Transverse colon (tissue), 4 donors: ENCODE measurements around the gene GTF2I. TPM values are rescaled to one million over a fixed set of nuclear protein-coding genes. Genes with fewer than 3 reads are reported as not detected.
A peak's percentile ranks its signal among the peaks of the same experiment; 100 is the strongest.

ENCODE experiments used
- DNase-seq: peaks from one replicate; pipeline ENCODE4 v3.0.0-alpha.2; 2019
- H3K27ac ChIP-seq, 4 donors: fragments of 200-600 bp; sonication (generic); 2 replicates each; pipeline ENCODE4 v1.5.1; 2016 to 2018; ENCODE audit warnings: inconsistent platforms in 4 of 4
- H3K27me3 ChIP-seq: fragments of 200-600 bp; sonication (generic); 2 replicates; pipeline ENCODE4 v1.5.1; 2017; ENCODE audit warnings: inconsistent platforms
- H3K36me3 ChIP-seq, 4 donors: fragments of 200-600 bp; sonication (generic); 2 replicates each; pipeline ENCODE4 v1.5.1; 2017 to 2019; ENCODE audit warnings: inconsistent platforms in 4 of 4
- H3K4me1 ChIP-seq, 4 donors: fragments of 200-600 bp; sonication (generic); 2 replicates each; pipeline ENCODE4 v1.5.1; 2017 to 2020; ENCODE audit warnings: inconsistent platforms in 4 of 4
- H3K4me3 ChIP-seq, 4 donors: fragments of 200-600 bp; sonication (generic); 1 replicate in 1 of 4; 2 replicates in 3 of 4; pipeline versions ENCODE4 v1.5.1 to v1.6.1; 2017 to 2019; ENCODE audit warnings: inconsistent platforms in 4 of 4
- H3K9me3 ChIP-seq, 2 donors: fragments of 200-600 bp; sonication (generic); 2 replicates each; pipeline ENCODE4 v1.5.1; 2017 to 2019; ENCODE audit warnings: inconsistent platforms in 2 of 2
- CTCF ChIP-seq, 5 experiments: fragments of 200-600 bp in 3 of 5; fragments of 450-650 bp in 2 of 5; sonication (generic) in 3 of 5; IDR thresholded peaks; 1 replicate in 2 of 5; 2 replicates in 3 of 5; pipeline ENCODE4 v1.5.1; 2016 to 2017; ENCODE audit warnings: antibody characterized with exemption in 5 of 5, inconsistent platforms in 3 of 5, mild to moderate bottlenecking in 2 of 5, moderate library complexity in 1 of 5
- EP300 ChIP-seq: sonication (generic); formaldehyde crosslinking; IDR thresholded peaks from one replicate; pipeline ENCODE4 v1.6.1; 2017; ENCODE audit warnings: antibody characterized with exemption, low read depth
- POLR2A ChIP-seq: fragments of 450-650 bp; IDR thresholded peaks from one replicate; pipeline ENCODE4 v1.6.1; 2016; ENCODE audit warnings: antibody characterized with exemption, mild to moderate bottlenecking, moderate library complexity
- POLR2AphosphoS5 ChIP-seq, 3 donors: sonication (generic); formaldehyde crosslinking; IDR thresholded peaks; one replicate each; pipeline ENCODE4 v1.6.1; 2016; ENCODE audit warnings: antibody characterized with exemption in 3 of 3
- WGBS, 2 donors: methylation state at CpG; one replicate each; pipeline ENCODE4 v1.1.5; 2018; ENCODE audit warnings: low coverage in 1 of 2; 5-methylcytosine and 5-hydroxymethylcytosine counted together
- in situ Hi-C, 4 donors: fragments of 200-750 bp; cut with MboI; loops; one replicate each; pipeline versions ENCODE4 v1.15.0 to v1.15.1; 2017; ENCODE audit warnings: low sequenced_read_pairs in 3 of 4, low pct_ligation_motif_present in 1 of 4, low pct_unique_long_range_greater_than_20kb in 1 of 4
- intact Hi-C: fragments of 100-400 bp; cut with DNase I; formaldehyde crosslinking; loops from one replicate; pipeline ENCODE4 v1.15.1; 2023; ENCODE audit warnings: low total_unique reads
- total RNA-seq, 4 donors: library from RNA; depleted of rRNA; stranded (reverse); fragments of >200 nt; gene quantifications; one replicate each; pipeline ENCODE4 v1.1.0, GENCODE V29; 2016

The GTF2I gene
- total RNA-seq, 4 donors from 2014 or later, result 90.5 to 216 (median 139) TPM

DNA sequence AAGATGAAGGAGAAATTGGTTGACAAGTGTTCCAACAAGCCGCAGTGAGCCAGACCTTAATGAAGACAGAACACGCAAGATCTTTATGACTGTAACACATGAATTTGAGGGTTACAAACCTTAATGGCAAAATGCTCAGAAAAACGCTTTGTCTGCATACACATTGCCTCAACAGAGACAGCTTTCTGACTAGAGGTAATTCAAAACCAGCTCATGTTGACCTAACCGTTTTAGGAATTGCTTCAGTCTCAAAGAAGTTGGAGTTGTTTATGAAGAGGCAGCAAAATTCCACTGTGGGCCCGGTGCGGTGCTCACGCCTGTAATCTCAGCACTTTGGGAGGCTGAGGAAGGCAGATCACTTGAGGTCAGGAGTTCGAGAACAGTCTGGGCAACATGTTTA lies 2.2 kb upstream of the GTF2I start:
- Histone ChIP-seq H3K36me3 (no peaks in the 10 kb centered on the region), H3K4me1 (peaks cover 16 to 32% (median 28%) of the 10 kb centered on the region in 4 donors), H3K27ac (no peak overlapping the region), H3K4me3 (no peak overlapping the region), H3K9me3 (no peaks in the 10 kb centered on the region), H3K27me3 (no peaks in the 10 kb centered on the region)
- 78 to 90% methylated on average over 4 to 8 of the region's 8 CpGs for WGBS, 2 donors
- TF ChIP-seq CTCF (IDR thresholded peaks at IDR 0.05) (no peak), POLR2AphosphoS5 (IDR thresholded peaks at IDR 0.05) (no peak), POLR2A (no peak), EP300 (no peak)
- in situ Hi-C loops (no loop called here), intact Hi-C loops (no loop called here)
- no peak for DNase-seq

DNA sequence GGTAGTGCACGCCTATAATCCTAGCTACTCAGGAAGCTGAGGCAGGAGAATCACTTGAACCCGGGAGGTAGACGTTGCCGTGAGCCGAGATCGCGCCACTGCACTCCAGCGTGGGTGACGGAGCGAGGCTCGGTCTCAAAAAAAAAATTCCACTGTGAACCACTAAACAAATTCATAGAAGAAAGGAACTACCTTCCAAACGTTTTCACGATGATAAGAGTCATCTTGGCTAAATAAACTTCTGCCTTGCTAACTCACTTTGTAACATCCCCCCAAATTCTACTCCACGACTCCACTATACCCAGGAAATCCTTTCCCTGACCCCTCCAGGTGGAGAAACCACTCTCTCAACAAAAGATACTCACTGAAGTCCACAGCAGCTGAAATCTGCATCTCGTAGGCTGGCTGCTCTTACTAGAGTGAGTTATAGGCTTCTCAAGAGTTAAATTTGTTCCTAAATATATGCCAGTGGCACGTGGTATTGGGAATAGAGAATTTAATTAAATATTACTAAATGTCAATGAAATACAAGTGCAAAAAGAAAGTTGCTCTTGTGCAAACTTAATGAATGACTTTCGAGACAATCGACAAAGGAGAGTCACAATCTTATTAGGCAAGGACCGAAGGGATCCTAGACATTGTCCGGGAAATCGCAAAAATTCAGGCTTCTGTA lies 1.6 kb upstream of the GTF2I start:
- Histone ChIP-seq H3K27me3 (no peaks in the 10 kb centered on the region), H3K27ac (peak overlapping the region; percentile 99 to 100 (median 100)), H3K36me3 (no peaks in the 10 kb centered on the region), H3K4me1 (peaks cover 21 to 36% (median 34%) of the 10 kb centered on the region in 4 donors), H3K9me3 (no peaks in the 10 kb centered on the region), H3K4me3 (peak overlapping the region in 3 of 4 donors; percentile 97 to 99 (median 99))
- DNase-seq, result no peak
- no peak for TF ChIP-seq EP300
- TF ChIP-seq POLR2A, result no peak
- TF ChIP-seq POLR2AphosphoS5 (IDR thresholded peaks at IDR 0.05), result no peak
- no peak for TF ChIP-seq CTCF (IDR thresholded peaks at IDR 0.05)
- intact Hi-C loops, result no loop called here
- 32 to 44% methylated on average over 18 to 21 of the region's 21 CpGs for WGBS, 2 donors
- in situ Hi-C loops, result no loop called here

DNA sequence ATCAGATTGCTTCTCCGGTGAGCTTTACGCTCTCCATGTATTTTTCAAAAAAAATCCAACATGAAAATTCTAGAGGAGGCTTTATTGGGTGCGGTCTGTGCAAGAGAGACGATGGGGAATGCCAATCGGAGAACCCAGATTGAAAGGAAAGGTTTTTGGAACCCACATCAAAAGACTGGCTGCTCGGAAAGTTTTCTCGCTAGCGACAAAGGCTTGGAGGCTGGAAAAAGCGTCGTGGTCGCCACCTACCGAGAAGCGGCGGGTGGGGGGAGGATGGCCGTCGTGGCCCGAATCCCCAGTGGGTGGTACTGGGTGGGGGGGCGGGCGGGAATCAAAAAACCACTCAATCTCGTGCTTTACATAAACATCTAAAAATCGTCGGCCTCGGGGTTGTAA lies 1.1 kb upstream of the GTF2I start:
- Histone ChIP-seq H3K9me3 (no peaks in the 10 kb centered on the region), H3K4me3 (peak overlapping the region; percentile 54 to 99 (median 98)), H3K36me3 (no peaks in the 10 kb centered on the region), H3K27ac (peak overlapping the region; percentile 99 to 100 (median 100)), H3K4me1 (peaks cover 21 to 42% (median 38%) of the 10 kb centered on the region in 4 donors), H3K27me3 (no peaks in the 10 kb centered on the region)
- 0 to 1% methylated on average over 2 to 23 of the region's 23 CpGs for WGBS, 2 donors
- in situ Hi-C loops (no loop called here), intact Hi-C loops (no loop called here)
- TF ChIP-seq POLR2A (no peak), CTCF (IDR thresholded peaks at IDR 0.05) (peak in 1 of 5 experiments; percentile 7), EP300 (no peak)
- peak; percentile 66 for DNase-seq

DNA sequence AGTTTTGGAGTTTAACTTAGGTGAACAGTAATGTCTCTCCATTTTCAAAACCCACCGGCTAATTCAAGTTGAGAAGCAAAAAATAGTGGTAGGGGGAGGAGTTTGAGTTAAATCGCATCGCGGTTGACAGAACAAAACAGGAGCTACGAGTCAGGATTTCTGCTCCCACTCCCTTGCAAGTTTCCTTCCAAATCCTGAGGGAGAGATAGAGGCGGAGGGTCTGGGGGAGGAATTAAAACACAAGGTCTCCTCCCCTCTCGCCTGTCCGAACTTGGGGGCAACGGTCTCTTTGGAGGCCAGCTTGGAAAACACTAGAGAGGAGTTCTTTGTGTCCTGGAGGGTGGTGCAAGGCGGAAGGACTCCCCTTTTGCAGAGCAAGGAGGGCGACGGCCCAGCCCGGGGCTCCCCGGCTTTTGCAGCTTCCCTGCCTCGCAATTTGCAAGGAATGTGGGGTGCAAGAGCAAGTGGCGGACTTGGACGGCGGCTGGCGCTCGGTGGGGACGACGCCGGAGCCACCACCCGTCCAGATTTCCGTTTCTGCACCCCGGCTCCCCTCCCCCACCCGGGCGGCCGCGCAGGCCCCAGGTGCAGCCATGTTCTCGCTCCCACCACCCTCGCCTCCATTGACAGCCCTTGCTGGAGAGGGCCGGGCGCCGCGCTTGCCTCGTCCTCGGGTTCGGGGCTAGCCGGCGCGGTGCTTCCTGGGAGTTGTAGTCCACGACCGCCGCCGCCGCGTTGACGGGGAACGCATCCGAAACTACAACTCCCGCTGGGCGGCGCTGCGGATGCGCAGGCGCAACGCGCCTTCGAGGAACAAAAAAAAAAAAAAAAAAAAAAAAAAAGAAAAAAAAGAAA lies 454 bp upstream of the GTF2I start:
- Histone ChIP-seq H3K27me3 (no peaks in the 10 kb centered on the region), H3K4me3 (peak overlapping the region; percentile 54 to 99 (median 98)), H3K27ac (peak overlapping the region; percentile 99 to 100 (median 100)), H3K9me3 (no peaks in the 10 kb centered on the region), H3K36me3 (no peaks in the 10 kb centered on the region), H3K4me1 (peaks cover 21 to 42% (median 40%) of the 10 kb centered on the region in 4 donors)
- DNase-seq, result peak; percentile 99
- intact Hi-C loops, result no loop called here
- peak; percentile 79 for TF ChIP-seq POLR2A
- peak in 2 of 5 experiments; percentile 14 to 22 for TF ChIP-seq CTCF (IDR thresholded peaks at IDR 0.05)
- TF ChIP-seq POLR2AphosphoS5 (IDR thresholded peaks at IDR 0.05), result peak; percentile 87 to 92 (median 90)
- no peak for TF ChIP-seq EP300
- 0% methylated on average over 4 to 39 of the region's 60 CpGs for WGBS, 2 donors
- in situ Hi-C loops, result no loop called here
